Activated CD4-positive, alpha-beta T cell treated with anti-CD3 and anti-CD28 coated beads, Interleukin-2, amount 50 U/mL, for 1 hour (primary cell): Measurements from ENCODE around the gene RHOA.

ENCODE experiments used
- DNase-seq: peaks from one replicate; pipeline ENCODE4 v3.0.0-alpha.2; 2020

RHOA gene

DNA sequence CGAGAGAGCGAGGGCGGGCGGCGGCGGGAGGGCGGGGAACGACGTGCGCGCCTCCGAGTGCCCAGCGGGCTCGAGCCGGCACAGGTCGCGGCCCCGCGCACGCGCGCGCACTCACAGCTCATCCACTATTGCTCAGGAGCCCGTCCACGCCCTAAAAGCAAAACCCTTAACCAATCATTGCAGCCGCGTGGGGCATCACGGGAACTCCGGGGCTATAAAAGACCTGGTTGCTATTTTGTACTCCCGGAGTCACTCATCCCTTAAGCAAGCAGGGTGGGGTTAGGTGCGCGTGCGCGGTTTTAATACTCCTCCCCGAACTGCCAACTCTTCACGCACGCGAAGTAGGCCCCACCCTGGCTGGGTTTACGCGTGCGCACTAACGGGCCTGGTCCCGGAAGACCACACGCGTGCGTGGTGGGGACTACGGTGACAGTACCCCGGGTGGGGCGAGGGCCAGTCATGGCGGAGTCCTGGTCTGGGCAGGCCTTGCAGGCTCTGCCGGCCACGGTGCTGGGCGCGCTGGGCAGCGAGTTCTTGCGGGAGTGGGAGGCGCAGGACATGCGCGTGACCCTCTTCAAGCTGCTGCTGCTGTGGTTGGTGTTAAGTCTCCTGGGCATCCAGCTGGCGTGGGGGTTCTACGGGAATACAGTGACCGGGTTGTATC is at the start of gene RHOA, which contains the start of gene TCTA:
RHOA (minus strand) TSS at position 9 of the 664 bp plus-strand sequence. CDS start 36,387 bp downstream, outside the sequence.
TCTA (plus strand) TSS at position 456 of the 664 bp plus-strand sequence; CDS start at position 460, 4 bp downstream.
- DNase-seq: peak; percentile 98

DNA sequence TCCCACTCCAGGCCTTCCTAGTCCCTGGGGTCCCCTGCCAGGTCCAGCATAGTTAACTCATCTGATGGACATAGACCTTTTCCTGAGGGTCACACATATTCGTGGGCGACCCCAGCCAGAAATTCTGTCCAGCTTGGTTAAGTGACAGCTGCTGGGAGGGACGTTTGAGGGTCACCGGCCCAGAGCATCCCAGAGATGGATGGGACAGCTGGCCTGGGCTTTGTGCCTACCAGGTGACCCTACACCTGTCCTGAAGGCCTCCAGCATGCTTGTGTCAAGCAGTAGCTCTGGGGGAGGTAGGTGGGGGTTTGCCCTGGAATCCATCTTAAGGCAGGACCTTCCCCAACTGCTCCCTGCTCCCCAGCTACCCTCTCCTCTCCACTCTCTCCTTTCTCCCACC is 49.2 kb upstream of the RHOA start:
- DNase-seq: no peak

DNA sequence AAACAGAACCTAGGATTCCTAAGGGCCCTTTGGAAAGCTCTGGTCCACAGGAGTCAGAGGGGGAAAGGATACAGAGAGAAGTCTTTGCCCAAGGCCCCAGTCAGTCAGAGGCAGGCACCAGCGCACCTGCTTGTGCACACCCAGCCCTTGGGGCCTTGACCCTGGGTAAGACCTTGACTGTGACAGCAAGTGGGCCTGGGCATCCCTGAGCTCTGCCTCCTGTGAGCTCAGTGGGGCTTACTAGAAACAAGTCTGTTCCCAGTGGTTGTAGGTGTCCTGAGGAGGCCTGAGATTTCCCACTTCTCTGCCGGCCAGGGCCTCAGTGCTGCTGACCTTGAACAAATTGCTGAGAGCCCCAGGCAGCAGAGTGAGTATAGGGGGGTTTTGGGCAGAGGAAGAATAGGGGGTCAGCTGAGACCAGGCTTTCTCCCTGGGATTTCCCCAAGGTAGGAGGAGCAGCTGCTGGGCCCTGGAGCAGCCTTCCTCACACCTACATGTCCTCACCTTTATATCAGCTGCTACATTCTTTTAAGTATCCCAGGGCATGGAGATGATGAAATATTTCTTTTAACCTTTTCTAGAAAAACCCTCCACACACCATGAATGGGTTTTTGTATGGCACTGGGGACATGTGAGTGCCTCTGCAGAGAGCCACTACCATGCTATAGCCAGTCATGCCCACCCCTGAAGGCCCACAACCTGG is 48.6 kb upstream of the RHOA start:
- DNase-seq: no peak

DNA sequence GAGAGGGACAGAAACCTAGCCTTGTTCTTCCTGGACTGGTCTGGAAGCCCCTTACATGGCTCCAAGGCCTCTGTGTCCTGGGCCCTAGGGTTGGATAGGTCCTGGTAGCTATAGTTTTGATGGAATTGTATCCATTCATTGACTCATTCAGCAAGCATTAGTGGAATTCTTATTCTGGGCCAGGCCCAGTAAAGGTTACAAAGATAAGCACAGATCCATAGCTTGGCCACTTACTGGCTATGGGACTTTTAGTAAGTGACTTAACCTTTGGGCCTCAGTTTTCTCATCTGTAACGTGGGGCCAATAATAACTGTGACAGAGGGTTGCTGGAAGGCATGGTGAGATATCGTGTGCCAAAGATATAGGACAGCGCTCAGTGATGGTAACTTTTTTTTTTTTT is 44.7 kb upstream of the RHOA start:
- DNase-seq: no peak

DNA sequence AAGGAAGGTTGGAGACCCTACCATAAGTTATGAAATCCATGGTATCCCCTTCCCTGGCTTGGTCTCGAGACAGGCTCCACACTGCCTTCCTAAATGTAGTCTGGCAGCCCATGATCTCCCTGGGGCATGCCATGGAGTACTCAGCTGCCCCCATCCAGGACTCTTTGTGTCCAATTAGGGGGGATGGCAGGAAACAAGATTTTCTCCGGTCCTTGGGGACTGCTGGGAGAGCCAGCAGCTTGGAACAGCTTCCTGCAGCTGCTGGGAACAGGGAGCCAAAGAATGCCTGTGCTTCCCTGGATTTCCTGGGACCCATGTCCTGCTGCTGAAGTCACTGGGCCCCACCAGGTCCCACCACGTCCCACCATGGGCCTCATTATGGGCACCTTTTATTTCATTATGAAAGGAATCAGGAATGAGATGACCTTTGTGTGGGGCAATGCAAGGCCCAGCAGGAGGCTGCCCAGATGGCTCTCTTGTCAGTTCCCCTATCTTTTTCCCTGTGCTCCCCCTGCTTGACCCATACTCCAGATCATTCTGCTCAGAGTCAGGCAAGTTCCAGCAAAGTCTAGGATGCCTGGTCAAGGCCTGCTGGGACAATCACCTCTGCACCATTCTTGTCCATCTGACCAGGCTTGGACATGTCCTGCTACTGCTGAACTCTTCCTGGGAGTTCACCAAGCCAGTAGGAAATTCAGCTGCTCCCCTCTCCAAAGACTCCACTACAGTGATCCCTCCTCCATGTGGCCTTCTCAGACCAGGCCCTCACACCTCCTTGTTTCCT is 43.3 kb upstream of the RHOA start:
- DNase-seq: no peak

DNA sequence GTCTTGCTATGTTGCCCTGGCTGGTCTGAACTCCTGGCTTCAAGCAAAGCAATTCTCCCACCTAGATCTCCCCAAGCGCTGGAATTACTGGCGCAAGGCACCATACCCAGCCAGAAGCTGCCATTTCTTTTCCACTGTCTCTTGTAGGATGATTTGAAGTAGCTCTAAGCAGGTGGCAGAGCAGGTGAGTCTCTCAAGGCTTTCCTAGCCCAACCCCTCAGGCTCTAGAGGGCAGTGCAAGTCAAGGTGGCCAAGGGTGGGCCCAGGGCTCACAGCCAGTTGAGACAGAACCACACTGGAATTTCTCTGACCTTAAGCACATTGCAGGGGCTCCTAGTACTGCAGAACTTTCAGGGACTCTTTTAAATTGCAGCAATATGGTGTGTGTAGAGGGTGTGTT is 42.7 kb upstream of the RHOA start:
- DNase-seq: no peak

DNA sequence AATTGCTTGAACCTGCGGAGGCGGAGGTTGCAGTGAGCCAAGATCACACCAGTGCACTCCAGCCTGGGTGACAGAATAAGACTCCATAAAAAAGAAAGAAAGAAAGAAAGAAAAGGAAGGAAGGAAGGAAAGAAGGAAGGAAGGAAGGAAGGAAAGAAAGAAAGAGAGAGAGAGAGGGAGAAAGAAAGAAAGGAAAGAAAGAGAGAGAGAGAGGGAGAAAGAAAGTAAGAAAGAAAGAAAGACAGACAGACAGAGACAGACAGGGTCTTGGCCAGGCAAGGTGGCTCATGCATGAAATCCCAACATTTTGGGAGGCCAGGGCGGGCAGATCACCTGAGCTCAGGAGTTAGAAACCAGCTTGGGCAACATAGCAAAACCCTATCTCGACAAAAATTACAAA is 41.8 kb upstream of the RHOA start:
- no peak for DNase-seq

DNA sequence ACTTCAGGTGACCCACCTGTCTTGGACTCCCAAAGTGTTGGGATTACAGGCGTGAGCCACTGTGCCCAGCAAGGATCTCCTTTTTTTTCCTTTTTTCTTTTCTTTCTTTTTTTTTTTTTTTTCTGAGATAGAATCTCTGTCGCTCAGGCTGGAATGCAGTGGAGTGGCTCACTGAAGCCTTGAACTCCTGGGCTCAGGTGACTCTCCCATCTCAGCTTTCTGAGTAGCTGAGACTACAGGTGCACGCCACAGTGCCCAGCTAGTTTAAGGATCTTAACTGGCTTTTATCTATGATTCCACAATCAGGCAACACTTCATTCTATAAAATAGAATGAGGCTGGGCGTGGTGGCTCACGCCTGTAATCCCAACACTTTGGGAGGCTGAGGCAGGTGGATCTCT is 33.6 kb upstream of the RHOA start:
- DNase-seq: no peak

DNA sequence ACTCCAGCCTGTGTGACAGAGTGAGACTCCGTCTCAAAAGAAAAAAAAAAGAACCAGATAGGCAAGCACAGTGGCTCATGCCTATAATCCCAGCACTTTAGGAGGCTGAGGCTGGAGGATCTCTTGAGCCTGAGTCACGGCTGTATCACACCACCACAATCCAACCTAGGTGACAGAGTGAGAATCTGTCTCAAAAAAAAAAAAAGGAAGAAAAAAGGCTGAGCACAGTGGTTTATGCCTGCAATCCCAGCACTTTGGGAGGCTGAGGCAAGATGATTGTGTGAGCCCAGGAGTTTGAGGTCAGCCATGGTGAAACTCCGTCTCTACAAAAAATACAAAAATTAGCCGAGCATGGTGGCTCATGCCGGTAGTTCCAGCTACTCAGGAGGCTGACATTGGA is 23.0 kb upstream of the RHOA start:
- no peak for DNase-seq

DNA sequence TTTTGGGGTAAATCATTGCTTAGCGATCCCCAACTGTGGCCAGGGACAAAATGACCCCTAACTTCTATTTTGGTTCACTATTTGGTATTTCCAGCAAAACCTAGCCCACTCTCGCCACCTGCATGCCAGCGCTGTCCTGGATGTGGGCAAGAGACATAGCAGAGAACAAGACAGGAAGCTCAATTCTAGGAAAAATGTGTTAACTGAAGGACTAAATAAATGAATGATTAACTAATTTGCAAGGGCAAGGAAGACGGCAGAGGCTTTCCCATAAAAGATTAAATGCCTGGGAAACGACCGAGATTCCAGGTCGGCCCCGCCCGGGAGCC is 16.9 kb upstream of the RHOA start:
- DNase-seq: no peak

DNA sequence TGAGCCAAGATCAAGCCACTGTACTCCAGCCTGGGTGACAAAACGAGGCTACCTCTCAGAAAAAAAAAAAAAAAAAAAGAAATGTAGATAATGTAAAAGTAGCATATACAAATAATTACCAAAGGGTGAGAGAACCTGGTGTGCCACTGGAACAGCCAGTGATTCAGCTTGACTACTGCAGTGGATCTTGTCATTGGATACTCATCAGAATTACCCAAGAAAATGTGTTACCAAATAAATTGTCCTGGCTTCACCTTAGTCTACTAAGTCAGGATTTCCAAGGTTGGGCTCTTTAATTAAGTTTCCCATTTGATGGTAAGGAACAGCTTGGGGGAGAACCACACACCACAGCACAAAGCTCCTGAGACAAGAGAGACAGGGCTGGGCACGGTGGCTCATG is 15.8 kb upstream of the RHOA start:
- DNase-seq: no peak

DNA sequence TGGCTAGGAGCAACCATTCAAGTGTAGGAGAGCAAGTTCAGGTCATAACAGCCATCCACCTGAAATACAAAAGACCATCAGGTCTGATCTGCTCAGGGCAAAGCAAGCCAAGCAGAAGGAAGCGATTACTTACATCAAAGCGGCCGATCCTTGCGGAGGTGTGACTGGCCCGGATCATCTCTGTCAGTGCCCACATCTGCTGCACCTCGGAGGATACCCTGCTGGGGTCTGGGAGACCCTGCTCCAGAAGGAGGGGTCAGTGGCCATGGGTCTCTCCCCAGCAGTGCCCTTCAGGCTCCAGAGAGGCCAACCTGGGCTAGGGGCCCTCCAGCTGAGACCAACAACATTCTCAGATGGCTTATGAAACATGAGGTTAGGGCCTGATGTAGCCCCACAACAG is 13.0 kb upstream of the RHOA start:
- no peak for DNase-seq

DNA sequence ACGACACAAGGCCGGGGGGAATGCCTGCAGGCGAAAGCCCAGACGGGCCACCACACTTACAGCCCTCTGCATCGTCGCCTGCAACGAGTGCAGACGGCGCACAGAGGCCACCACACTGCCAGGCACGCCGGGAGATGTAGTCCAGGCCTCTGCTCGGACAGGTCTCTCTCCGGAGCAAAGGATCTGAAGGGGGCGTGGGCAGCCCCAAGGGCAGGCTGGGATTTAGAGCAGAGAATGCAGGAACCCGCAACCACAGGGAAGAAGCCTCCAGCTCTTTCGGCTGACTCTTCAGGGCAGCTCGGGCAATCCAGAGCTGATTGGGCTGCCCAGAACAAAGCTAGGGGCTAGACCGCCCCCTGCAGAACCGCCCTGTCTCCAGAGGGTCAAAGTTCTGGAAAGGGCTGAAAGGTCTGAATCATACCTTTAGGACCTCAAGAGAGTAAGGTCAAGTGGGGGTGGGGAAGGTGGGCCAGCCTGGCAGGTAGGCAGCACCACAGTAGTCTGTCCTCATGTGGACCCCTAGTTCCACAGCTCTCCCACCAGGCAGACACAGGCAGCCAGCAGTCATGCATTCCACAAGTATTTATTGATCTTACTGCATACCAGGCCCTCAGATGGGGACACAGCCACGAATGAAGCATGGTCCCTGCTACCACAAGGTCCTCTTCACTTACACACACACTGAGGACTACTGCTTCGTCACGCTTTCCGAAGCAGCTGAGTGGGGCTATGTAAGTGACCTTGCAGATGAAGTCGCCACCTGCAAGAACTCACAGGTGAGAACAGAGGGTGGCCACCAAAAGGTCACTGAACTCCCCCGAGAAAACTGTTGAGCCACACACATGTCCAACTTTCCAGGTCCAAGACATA is 10.8 kb upstream of the RHOA start, which contains the start of gene AMT:
AMT (minus strand) TSS at position 95 of the 870 bp plus-strand sequence; CDS start at position 72, 23 bp downstream.
- DNase-seq: no peak

DNA sequence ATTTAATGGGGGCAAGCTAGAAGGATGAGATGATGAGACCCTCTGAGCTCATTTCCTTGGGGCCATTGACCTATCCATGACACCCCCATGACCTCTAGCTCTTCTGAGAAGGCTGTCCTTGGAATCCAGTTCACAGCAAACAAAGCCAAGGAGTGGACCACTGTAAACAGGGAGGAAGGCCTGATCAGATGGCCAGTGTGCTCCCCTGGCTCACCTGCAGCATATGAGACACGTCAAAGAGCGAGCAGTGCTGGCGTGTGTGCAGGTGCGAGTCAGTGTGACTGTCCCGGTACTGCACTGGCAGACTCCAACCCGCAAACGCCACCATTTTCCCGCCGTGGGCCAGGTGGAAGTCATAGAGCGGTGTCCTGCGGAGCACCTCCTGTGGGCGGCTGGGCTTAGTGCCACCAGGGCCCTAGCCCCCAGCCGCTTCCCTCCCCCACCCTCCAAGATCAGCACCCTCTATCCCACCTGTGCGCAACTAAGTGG is 10.2 kb upstream of the RHOA start:
- DNase-seq: no peak

DNA sequence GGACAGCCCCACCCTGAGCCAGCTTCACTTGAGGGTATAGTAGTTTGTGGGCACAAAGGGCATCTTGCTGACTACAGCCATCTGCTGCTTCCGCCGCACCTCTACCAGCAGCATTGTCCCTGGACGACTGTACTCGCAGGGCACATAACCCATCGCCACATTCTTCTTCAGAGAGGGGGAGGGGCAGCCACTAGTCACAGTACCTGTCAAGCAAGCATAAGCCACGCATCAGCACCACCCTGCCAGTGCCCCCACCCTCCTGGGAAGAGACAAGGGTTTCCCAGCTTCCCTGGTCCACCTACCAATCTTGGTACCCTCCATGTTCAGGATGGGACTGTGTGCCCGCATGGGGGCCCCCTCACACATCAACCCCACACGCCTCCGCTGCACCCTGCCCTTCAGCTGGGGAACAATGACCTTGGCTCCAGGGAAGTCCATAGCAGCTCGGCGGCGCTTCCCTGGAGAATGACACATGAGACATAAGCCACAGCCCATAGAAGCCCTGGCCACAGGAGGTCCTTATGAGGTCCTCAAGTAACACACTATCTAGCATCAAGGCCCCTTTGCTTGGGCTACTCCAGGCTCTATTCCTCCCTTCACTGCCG is 5.8 kb upstream of the RHOA start:
- DNase-seq: no peak

DNA sequence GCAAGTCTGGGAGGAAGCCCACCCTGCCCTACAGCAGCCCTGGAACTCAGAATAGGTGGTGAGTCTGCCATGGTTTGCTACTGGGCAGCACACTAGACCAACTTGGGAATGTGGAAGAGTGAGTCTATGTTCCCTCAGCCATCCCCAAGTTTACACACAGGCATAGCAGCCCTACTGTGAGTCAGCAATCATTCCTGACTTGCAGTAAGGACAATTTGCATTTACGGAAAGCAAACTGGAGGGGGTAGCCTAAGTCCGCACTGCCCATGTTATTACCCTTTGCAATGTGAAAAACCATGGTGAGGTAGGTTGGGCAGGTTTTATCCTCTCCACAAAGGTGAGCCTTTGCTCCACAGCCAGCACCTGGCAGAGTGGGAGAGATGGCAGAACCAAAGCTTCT is 5.1 kb upstream of the RHOA start:
- DNase-seq: no peak

DNA sequence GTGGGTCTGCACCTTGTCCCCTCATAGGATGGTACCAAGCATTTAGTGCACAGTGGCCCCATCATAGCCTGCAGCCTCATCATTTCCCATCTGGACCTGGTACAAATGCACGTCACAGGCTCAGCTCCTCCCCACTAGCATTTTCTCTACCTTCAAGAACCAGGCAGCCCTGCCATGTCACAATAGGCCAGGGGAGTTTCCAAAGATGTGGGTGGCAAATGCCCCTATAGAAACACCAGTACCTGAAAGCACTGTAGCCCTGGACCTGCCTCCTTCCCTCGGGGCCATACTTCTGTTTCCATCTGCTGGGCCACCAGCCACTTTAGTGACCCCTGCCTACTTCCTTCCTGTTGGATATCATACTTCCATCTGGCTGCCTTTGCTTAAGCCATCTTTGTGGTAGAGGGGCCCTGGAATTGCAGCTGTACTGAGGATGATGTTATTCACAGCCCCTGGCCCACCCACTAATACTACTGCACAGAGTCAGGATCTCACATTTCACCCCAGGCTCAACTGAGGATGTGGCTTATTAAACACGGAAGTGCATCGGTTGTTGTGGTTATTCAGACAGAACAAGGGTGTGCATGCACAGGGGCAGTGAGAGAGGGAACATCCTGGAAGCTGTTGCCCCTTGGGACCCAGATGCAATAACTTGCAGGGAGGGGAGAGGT is 4.3 kb upstream of the RHOA start:
- DNase-seq: peak; percentile 63

DNA sequence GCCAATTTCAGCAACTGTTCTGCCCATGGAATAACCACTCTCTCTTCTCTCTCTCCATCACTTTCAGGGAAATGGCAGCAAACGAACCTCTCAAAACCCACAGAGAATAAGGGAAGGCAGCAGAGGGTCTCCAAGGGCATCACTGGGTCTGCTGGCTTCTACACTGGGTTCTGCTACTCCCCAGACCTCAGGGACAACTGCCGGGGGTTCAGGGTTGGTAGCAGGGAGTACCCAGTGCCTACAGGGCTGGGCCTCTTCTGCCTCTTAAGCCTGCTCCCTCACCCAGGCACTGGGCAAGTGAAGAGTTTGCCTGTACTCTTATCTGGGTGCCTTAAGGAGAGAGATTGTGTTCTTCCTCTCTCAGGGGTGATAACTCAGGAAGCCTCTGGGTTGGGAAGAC is 3.0 kb upstream of the RHOA start:
- no peak for DNase-seq

DNA sequence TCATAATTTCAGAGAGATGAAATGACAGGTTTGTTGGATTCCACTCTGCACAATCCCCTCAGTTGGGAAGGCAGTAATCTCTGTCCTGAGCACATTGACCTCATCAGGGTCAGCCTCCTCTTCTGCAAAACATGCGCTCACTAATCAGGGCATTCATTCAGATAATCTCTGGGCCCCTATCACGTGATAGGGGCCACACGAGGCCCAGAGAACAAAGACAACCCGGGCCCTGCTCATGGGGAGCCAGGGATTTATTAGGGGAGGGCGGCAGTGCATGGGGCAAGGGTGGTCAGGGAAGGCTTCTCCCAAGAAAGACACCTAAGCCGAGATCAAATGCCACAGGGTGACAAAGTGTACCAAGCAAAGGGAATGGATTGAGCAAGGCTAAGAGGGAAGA is 1.6 kb upstream of the RHOA start:
- no peak for DNase-seq

DNA sequence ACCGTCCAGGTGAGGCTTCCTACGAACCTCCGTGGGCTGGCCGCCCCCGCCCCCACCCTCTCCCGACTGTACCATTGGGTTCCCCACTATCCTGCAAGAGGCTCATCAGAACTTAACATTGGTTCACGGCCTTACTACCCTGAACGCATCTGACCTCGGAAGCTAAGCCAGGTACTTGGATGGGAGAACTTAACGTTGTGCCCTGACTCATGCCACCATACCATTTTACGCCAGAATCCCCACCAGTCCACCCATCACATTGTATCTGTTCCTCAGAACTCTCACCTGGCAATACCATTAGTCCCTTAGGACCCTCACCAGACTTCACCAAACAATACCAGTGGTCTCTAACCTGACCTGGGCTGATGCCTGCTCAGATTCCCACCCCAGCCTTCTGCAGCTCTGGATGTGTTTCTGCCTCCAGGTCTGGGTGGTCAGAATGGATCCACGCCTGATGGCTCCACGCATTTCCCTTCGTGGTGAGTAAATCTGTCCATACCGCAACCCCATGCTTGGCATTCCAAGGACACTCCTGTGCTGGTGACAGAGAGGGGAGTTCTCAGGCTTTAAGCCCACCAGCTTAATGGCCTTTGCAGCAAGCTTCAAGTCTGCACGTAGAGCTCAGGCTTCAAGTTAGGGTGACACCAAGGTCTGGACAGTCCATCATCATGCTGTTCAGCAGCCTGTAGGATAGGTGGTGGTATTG is 1.0 kb upstream of the RHOA start:
- no peak for DNase-seq

DNA sequence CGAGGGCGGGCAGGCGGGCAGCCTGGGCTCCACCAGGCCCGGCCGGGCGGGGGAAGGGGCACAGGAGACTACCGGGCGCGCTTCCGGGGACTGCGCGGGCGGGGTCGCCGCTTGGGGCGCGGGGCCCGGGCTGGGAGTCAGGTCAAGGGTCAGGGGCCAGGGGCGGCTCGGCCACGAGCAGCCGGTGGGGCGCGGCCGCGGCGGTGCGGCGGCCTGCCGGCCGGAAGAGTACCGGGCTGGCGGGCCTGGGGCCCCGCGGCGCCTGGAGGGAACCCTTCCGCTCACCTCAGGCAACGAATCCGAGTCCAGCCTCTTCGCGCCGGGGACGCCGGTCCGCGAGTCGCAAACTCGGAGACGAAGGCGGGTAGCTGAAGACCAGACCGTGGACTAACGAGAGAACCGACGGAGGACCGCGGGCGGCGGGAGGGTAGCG is 225 bp downstream of the RHOA start:
- DNase-seq: peak; percentile 26
